ENCODE data around the gene NPHP4.

NPHP4 gene

DNA sequence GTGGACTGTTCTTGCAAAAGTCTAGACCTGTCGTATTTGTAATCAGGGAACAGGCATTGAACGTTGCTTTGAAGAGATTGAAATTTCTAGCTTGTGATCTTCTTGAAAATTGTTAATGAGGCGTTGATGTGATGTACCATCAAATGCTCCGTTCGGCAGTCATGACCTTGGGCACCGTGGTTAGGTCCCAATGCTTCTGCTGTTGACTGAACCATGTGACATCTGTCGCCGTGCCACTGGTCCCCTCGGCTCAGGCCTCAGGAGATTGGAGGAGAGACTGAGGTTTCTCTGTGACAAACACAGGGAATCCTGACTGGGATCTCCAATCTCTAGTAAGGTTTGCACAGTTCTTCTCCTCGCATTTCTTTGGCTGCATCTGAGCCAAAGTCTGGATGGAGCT, 35.4 kb upstream of the NPHP4 start:
- no CpG with 5 or more reads among the region's 10 CpGs for WGBS (ENCODE audit: extremely low coverage, insufficient coverage, low lambda C conversion rate)
- DNase-seq: no peak
- H3K79me2 ChIP-seq (ENCODE audit: control insufficient read depth, insufficient read depth, low read length): no peaks in the 10 kb centered on the region

DNA sequence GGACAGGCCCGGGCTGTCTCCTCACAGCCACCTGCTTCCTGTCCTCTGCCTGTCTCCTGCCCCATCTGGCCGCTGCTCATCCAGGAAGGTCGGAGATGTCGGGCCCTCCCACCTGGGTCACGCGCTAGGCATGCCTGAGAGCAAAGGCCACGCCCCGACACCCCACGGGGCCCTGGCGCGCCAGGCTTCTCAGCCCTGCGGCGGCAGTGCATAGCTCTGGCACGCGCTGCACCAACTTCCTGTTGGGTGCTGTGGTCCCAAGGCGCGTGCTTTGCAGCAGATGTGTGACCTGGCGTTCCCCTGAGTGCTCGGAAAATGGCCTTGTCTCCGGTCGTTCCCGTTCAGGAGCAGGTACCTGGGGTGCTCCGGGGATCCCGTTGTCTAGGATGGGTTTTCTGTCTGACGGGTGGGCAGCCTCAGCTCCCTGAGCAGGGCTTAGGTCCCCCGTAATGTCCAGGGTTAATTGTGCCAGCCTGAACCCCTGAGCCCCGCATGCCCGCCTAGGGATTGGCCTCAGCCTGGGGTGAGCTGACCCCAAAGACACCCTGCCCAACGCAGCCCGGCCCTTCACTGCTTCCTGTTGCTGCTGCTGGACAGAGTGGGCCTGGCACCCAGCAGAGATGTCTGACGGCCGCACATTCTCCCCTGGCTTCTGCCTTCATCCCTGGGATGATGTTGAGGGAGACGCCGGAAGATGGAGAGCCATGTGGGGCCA, 34.0 kb upstream of the NPHP4 start:
- Histone ChIP-seq H3K79me2 (ENCODE audit: control insufficient read depth, insufficient read depth, low read length) (no peaks in the 10 kb centered on the region), H3K18ac (ENCODE audit: low read length) (no peak overlapping the region), H3K79me1 (ENCODE audit: low read length) (no peaks in the 10 kb centered on the region), H3K4me2 (ENCODE audit: low read length) (no peak overlapping the region), H4K8ac (ENCODE audit: low read depth, low read length) (no peak overlapping the region), H2BK120ac (ENCODE audit: low read depth, low read length) (no peak overlapping the region), H3K4me3 (ENCODE audit: low read length) (no peak overlapping the region), H3K4me1 (ENCODE audit: control insufficient read depth, low read depth, low read length) (no peaks in the 10 kb centered on the region), H2BK5ac (ENCODE audit: low read length) (no peak overlapping the region), H2AK5ac (ENCODE audit: low read length) (no peak overlapping the region), H3K27me3 (ENCODE audit: insufficient read depth, low read length, poor library complexity) (no peaks in the 10 kb centered on the region), H3K23ac (ENCODE audit: low read length) (no peak overlapping the region), H4K5ac (ENCODE audit: low read length) (no peak overlapping the region), H2BK15ac (replicated peaks; ENCODE audit: low read depth) (no peak overlapping the region), H3K36me3 (ENCODE audit: control insufficient read depth, insufficient read depth, low read length) (no peaks in the 10 kb centered on the region), H3K56ac (ENCODE audit: low read length) (no peak overlapping the region), H3K4ac (ENCODE audit: low read depth, low read length) (no peak overlapping the region), H3K9ac (ENCODE audit: low read length) (no peak overlapping the region), H3K27ac (ENCODE audit: low read depth, low read length) (no peak overlapping the region)
- peak; percentile 88 for DNase-seq
- no CpG with 5 or more reads among the region's 34 CpGs for WGBS (ENCODE audit: extremely low coverage, insufficient coverage, low lambda C conversion rate)

More for the DNA sequence above, 35.4 kb upstream of the NPHP4 start:
- Histone ChIP-seq H3K4me1 (ENCODE audit: control insufficient read depth, low read depth, low read length) (no peaks in the 10 kb centered on the region), H3K79me1 (ENCODE audit: low read length) (no peaks in the 10 kb centered on the region), H3K9ac (ENCODE audit: low read length) (no peak overlapping the region), H3K27me3 (ENCODE audit: insufficient read depth, low read length, poor library complexity) (no peaks in the 10 kb centered on the region), H3K27ac (ENCODE audit: low read depth, low read length) (no peak overlapping the region), H4K8ac (ENCODE audit: low read depth, low read length) (no peak overlapping the region), H2BK120ac (ENCODE audit: low read depth, low read length) (no peak overlapping the region), H3K56ac (ENCODE audit: low read length) (no peak overlapping the region), H3K18ac (ENCODE audit: low read length) (no peak overlapping the region), H2AK5ac (ENCODE audit: low read length) (no peak overlapping the region), H3K23ac (ENCODE audit: low read length) (no peak overlapping the region), H2BK5ac (ENCODE audit: low read length) (no peak overlapping the region), H3K36me3 (ENCODE audit: control insufficient read depth, insufficient read depth, low read length) (no peaks in the 10 kb centered on the region), H3K4me2 (ENCODE audit: low read length) (no peak overlapping the region), H3K4me3 (ENCODE audit: low read length) (no peak overlapping the region), H4K5ac (ENCODE audit: low read length) (no peak overlapping the region), H2BK15ac (replicated peaks; ENCODE audit: low read depth) (no peak overlapping the region), H3K4ac (ENCODE audit: low read depth, low read length) (no peak overlapping the region)

DNA sequence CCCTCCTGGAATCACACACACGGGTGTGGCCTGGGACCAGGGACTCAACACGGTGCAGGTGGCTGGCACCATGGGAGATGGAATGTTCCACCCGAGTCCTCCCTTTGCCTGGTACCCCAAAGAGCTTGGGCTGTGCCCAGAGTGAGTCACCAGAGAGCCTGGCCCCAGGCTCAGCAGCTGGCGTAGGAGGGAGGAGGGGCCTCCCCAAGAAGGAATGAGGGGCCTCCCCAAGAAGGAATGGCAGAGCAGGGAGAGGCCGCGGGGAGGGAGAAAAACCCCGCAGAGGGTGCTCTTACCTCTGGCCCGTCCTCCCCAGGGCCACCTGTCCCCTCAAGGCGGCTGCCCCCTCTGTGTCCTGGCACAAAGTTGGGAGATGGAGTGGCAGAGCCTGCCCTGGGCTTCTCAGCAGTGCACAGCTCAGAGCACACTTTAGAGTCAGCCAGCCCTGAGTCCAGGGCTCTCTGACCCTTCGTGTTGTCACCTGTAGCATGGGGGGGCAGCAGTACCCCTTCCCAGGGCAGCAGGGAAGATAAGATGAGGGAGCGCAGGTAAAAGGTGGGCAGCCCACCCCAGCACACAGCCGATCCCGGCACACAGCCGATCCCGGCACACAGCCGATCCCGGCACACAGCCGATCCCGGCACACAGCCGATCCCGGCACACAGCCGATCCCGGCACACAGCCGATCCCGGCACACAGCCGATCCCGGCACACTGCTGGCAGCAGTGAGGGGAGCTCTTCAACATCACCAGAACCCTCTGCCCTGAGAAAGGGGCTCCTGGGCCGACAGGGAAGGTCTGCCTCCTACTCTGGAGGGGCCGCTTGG, 33.3 kb upstream of the NPHP4 start:
- H2BK5ac ChIP-seq (ENCODE audit: low read length): no peak overlapping the region
- no peaks in the 10 kb centered on the region for H3K79me1 ChIP-seq (ENCODE audit: low read length)
- no peak overlapping the region for H2BK15ac ChIP-seq (replicated peaks; ENCODE audit: low read depth)
- no peak overlapping the region for H4K8ac ChIP-seq (ENCODE audit: low read depth, low read length)
- H3K27ac ChIP-seq (ENCODE audit: low read depth, low read length): no peak overlapping the region
- H3K79me2 ChIP-seq (ENCODE audit: control insufficient read depth, insufficient read depth, low read length): no peaks in the 10 kb centered on the region
- no peaks in the 10 kb centered on the region for H3K36me3 ChIP-seq (ENCODE audit: control insufficient read depth, insufficient read depth, low read length)
- no peaks in the 10 kb centered on the region for H3K4me1 ChIP-seq (ENCODE audit: control insufficient read depth, low read depth, low read length)
- H3K4me2 ChIP-seq (ENCODE audit: low read length): no peak overlapping the region
- H3K56ac ChIP-seq (ENCODE audit: low read length): no peak overlapping the region
- H4K5ac ChIP-seq (ENCODE audit: low read length): no peak overlapping the region
- no peak overlapping the region for H3K9ac ChIP-seq (ENCODE audit: low read length)
- no peak overlapping the region for H2AK5ac ChIP-seq (ENCODE audit: low read length)
- no peak overlapping the region for H2BK120ac ChIP-seq (ENCODE audit: low read depth, low read length)
- H3K27me3 ChIP-seq (ENCODE audit: insufficient read depth, low read length, poor library complexity): no peaks in the 10 kb centered on the region
- no peak overlapping the region for H3K18ac ChIP-seq (ENCODE audit: low read length)
- no CpG with 5 or more reads among the region's 29 CpGs for WGBS (ENCODE audit: extremely low coverage, insufficient coverage, low lambda C conversion rate)
- H3K4me3 ChIP-seq (ENCODE audit: low read length): no peak overlapping the region
- no peak overlapping the region for H3K23ac ChIP-seq (ENCODE audit: low read length)
- H3K4ac ChIP-seq (ENCODE audit: low read depth, low read length): no peak overlapping the region
- no peak for DNase-seq

DNA sequence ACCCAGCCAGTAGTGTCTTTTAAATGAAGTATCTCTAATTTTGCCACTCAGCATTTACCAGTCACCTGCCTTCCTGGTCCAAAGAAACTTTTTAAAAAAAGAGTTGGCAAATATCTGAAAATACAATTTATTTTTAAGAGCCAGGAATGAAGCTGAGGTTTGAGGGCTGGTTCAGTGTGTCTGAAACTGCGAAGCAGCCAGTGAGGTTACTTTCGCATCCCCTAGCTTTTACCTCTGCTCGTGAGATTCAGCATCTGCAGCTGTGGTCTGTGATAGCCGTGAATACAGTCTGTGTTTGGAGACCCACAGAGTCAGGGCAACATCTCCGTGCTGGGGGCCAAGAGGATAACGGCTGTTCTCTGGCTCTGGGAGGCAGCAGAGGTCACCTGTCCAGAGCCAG, 32.2 kb upstream of the NPHP4 start:
- Histone ChIP-seq H3K27ac (ENCODE audit: low read depth, low read length) (no peak overlapping the region), H3K36me3 (ENCODE audit: control insufficient read depth, insufficient read depth, low read length) (no peaks in the 10 kb centered on the region), H3K4me2 (ENCODE audit: low read length) (no peak overlapping the region), H3K56ac (ENCODE audit: low read length) (no peak overlapping the region), H3K79me1 (ENCODE audit: low read length) (no peaks in the 10 kb centered on the region), H3K4me3 (ENCODE audit: low read length) (no peak overlapping the region), H3K27me3 (ENCODE audit: insufficient read depth, low read length, poor library complexity) (no peaks in the 10 kb centered on the region), H3K79me2 (ENCODE audit: control insufficient read depth, insufficient read depth, low read length) (no peaks in the 10 kb centered on the region), H2AK5ac (ENCODE audit: low read length) (no peak overlapping the region), H3K23ac (ENCODE audit: low read length) (no peak overlapping the region), H3K4me1 (ENCODE audit: control insufficient read depth, low read depth, low read length) (no peaks in the 10 kb centered on the region), H3K18ac (ENCODE audit: low read length) (no peak overlapping the region), H2BK5ac (ENCODE audit: low read length) (no peak overlapping the region), H4K5ac (ENCODE audit: low read length) (no peak overlapping the region), H4K8ac (ENCODE audit: low read depth, low read length) (no peak overlapping the region), H2BK15ac (replicated peaks; ENCODE audit: low read depth) (no peak overlapping the region), H3K4ac (ENCODE audit: low read depth, low read length) (no peak overlapping the region), H2BK120ac (ENCODE audit: low read depth, low read length) (no peak overlapping the region), H3K9ac (ENCODE audit: low read length) (no peak overlapping the region)
- DNase-seq: no peak
- WGBS (ENCODE audit: extremely low coverage, insufficient coverage, low lambda C conversion rate): no CpG with 5 or more reads among the region's 6 CpGs

DNA sequence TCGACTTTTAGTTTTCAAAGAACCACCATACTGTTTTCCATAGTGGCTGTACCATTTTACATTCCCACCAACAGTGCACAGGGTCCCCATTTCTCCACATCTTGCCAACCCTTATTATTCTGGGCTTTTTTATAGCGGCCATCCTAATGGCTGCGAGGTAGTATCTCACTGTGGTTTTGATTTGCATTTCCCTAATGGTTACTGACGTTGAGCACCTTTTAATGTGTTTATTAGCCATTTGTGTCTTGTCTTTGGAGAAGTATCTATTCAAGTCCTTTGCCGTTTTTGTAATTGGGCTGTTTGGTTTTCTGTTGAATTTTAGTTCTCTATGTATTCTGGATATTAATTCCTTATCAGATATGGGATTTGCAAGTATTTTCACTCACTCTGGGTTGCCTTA, 31.1 kb upstream of the NPHP4 start:
- H3K79me1 ChIP-seq (ENCODE audit: low read length): no peaks in the 10 kb centered on the region
- no peaks in the 10 kb centered on the region for H3K27me3 ChIP-seq (ENCODE audit: insufficient read depth, low read length, poor library complexity)
- H3K27ac ChIP-seq (ENCODE audit: low read depth, low read length): no peak overlapping the region
- no peak overlapping the region for H3K18ac ChIP-seq (ENCODE audit: low read length)
- H3K4me3 ChIP-seq (ENCODE audit: low read length): no peak overlapping the region
- no peak overlapping the region for H3K9ac ChIP-seq (ENCODE audit: low read length)
- no peak overlapping the region for H2BK15ac ChIP-seq (replicated peaks; ENCODE audit: low read depth)
- H3K4me2 ChIP-seq (ENCODE audit: low read length): no peak overlapping the region
- H4K5ac ChIP-seq (ENCODE audit: low read length): no peak overlapping the region
- DNase-seq: no peak
- no peak overlapping the region for H2BK120ac ChIP-seq (ENCODE audit: low read depth, low read length)
- no peaks in the 10 kb centered on the region for H3K4me1 ChIP-seq (ENCODE audit: control insufficient read depth, low read depth, low read length)
- no peak overlapping the region for H3K23ac ChIP-seq (ENCODE audit: low read length)
- H3K4ac ChIP-seq (ENCODE audit: low read depth, low read length): no peak overlapping the region
- WGBS (ENCODE audit: extremely low coverage, insufficient coverage, low lambda C conversion rate): no CpG with 5 or more reads among the region's 5 CpGs
- H3K79me2 ChIP-seq (ENCODE audit: control insufficient read depth, insufficient read depth, low read length): no peaks in the 10 kb centered on the region
- no peak overlapping the region for H2BK5ac ChIP-seq (ENCODE audit: low read length)
- no peak overlapping the region for H2AK5ac ChIP-seq (ENCODE audit: low read length)
- H3K36me3 ChIP-seq (ENCODE audit: control insufficient read depth, insufficient read depth, low read length): no peaks in the 10 kb centered on the region
- H4K8ac ChIP-seq (ENCODE audit: low read depth, low read length): no peak overlapping the region
- H3K56ac ChIP-seq (ENCODE audit: low read length): no peak overlapping the region
